Neural cell (in vitro differentiated cells): ENCODE data around the gene ETFA.

Experiments used
- CTCF ChIP-seq: fragments of 450-650 bp; IDR thresholded peaks from 2 replicates; pipeline ENCODE4 v1.5.1; 2014; ENCODE audit warnings: antibody characterized with exemption, mild to moderate bottlenecking, moderate library complexity; ENCODE audit not compliant: poor library complexity, severe bottlenecking
- EZH2 ChIP-seq: fragments of 200-600, 300-800 bp; shearing (Covaris generic), sonication (generic); IDR thresholded peaks from 2 replicates; pipeline ENCODE4 v1.6.1; 2014; ENCODE audit warnings: antibody characterized with exemption, low read length, borderline replicate concordance, mild to moderate bottlenecking; ENCODE audit not compliant: insufficient read depth, poor library complexity, severe bottlenecking
- MXI1 ChIP-seq: fragments of 450-650 bp; conservative IDR thresholded peaks from 2 replicates; pipeline ENCODE4 v1.6.1; 2014; ENCODE audit warnings: antibody characterized with exemption, mild to moderate bottlenecking; ENCODE audit not compliant: poor library complexity, severe bottlenecking

- TF ChIP-seq EZH2 (no peak), CTCF (no peak), MXI1 (no peak)
These were observed 2.5 kb upstream of the ETFA start for GRCh38 chr15:76313731-76314130.
